Neural cell (in vitro differentiated cells): ENCODE results near the gene TMEM143. TPM values are rescaled to one million over a fixed set of nuclear protein-coding genes. Genes with fewer than 3 reads are reported as not detected.

Experiments
- H2AFZ ChIP-seq: fragments of 200-600, 300-800 bp; sonication (generic), shearing (Covaris generic); 2 replicates; pipeline ENCODE4 v1.6.0; 2014; ENCODE audit warnings: low read depth, mild to moderate bottlenecking, antibody characterized with exemption, low read length, moderate library complexity
- H3F3A ChIP-seq: fragments of 200-600 bp; shearing (Covaris generic); 2 replicates; pipeline ENCODE4 v1.6.1; 2016; ENCODE audit warnings: mild to moderate bottlenecking, moderate library complexity, mixed read lengths, antibody characterized with exemption, low read length; ENCODE audit not compliant: insufficient read depth, poor library complexity, severe bottlenecking
- H3K27ac ChIP-seq: fragments of 200-600, 300-800 bp; sonication (generic), shearing (Covaris generic); 2 replicates; pipeline ENCODE4 v1.5.1; 2014; ENCODE audit warnings: mild to moderate bottlenecking, low read length, moderate library complexity
- H3K27me3 ChIP-seq: fragments of 300-800, 200-600 bp; sonication (generic), shearing (Covaris generic); 2 replicates; pipeline ENCODE4 v1.6.0; 2014; ENCODE audit warnings: mild to moderate bottlenecking, low read depth, low read length, moderate library complexity; ENCODE audit not compliant: insufficient read depth
- H3K36me3 ChIP-seq: fragments of 300-800, 200-600 bp; sonication (generic), shearing (Covaris generic); 2 replicates; pipeline ENCODE4 v1.5.1; 2014; ENCODE audit warnings: mild to moderate bottlenecking, antibody characterized with exemption, low read length, moderate library complexity; ENCODE audit not compliant: insufficient read depth
- H3K4me2 ChIP-seq: fragments of 300-800, 200-600 bp; sonication (generic), shearing (Covaris generic); 2 replicates; pipeline ENCODE4 v1.6.0; 2014; ENCODE audit warnings: mild to moderate bottlenecking, low read length
- H3K4me3 ChIP-seq: fragments of 300-800, 200-600 bp; sonication (generic), shearing (Covaris generic); 2 replicates; pipeline ENCODE4 v1.5.1; 2014; ENCODE audit warnings: mild to moderate bottlenecking, low read length, moderate library complexity
- H3K79me2 ChIP-seq: fragments of 200-600 bp; shearing (Covaris generic); replicated peaks from 2 replicates; pipeline ENCODE4 v1.6.0; 2014; ENCODE audit warnings: mild to moderate bottlenecking, low read length, moderate library complexity; ENCODE audit not compliant: insufficient read depth
- H3K9ac ChIP-seq: fragments of 300-800, 200-600 bp; sonication (generic), shearing (Covaris generic); 2 replicates; pipeline ENCODE4 v1.6.1; 2016; ENCODE audit warnings: mild to moderate bottlenecking, low read length, mixed read lengths
- H3K9me2 ChIP-seq: fragments of 200-600 bp; shearing (Covaris generic); 2 replicates; pipeline ENCODE4 v1.6.1; 2016; ENCODE audit warnings: mild to moderate bottlenecking, low read length, mixed read lengths; ENCODE audit not compliant: insufficient read depth
- H3K9me3 ChIP-seq: fragments of 200-600, 300-800 bp; sonication (generic), shearing (Covaris generic); 2 replicates; pipeline ENCODE4 v1.6.1; 2016; ENCODE audit warnings: mild to moderate bottlenecking, mixed run types, low read length, moderate library complexity, mixed read lengths
- H4K20me1 ChIP-seq: fragments of 200-600 bp; shearing (Covaris generic); 2 replicates; pipeline ENCODE4 v1.6.1; 2016; ENCODE audit warnings: mild to moderate bottlenecking, mixed run types; ENCODE audit not compliant: insufficient read depth
- CTCF ChIP-seq: fragments of 450-650 bp; IDR thresholded peaks from 2 replicates; pipeline ENCODE4 v1.5.1; 2014; ENCODE audit warnings: antibody characterized with exemption, mild to moderate bottlenecking, moderate library complexity; ENCODE audit not compliant: poor library complexity, severe bottlenecking
- EP300 ChIP-seq: fragments of 450-650 bp; conservative IDR thresholded peaks from 2 replicates; pipeline ENCODE4 v1.6.1; 2014; ENCODE audit warnings: antibody characterized with exemption, mild to moderate bottlenecking, moderate library complexity; ENCODE audit not compliant: poor library complexity, severe bottlenecking
- EZH2 ChIP-seq: fragments of 200-600, 300-800 bp; shearing (Covaris generic), sonication (generic); IDR thresholded peaks from 2 replicates; pipeline ENCODE4 v1.6.1; 2014; ENCODE audit warnings: antibody characterized with exemption, low read length, borderline replicate concordance, mild to moderate bottlenecking; ENCODE audit not compliant: insufficient read depth, poor library complexity, severe bottlenecking
- MXI1 ChIP-seq: fragments of 450-650 bp; conservative IDR thresholded peaks from 2 replicates; pipeline ENCODE4 v1.6.1; 2014; ENCODE audit warnings: antibody characterized with exemption, mild to moderate bottlenecking; ENCODE audit not compliant: poor library complexity, severe bottlenecking
- POLR2AphosphoS5 ChIP-seq: IDR thresholded peaks from 2 replicates; pipeline ENCODE4 v1.6.1; 2012
- RAD21 ChIP-seq: fragments of 450-650 bp; conservative IDR thresholded peaks from 2 replicates; pipeline ENCODE4 v1.6.1; 2014; ENCODE audit warnings: antibody characterized with exemption, mild to moderate bottlenecking, moderate library complexity
- REST ChIP-seq: IDR thresholded peaks from 2 replicates; pipeline ENCODE4 v1.6.1; 2012; ENCODE audit warnings: borderline replicate concordance
- SMC3 ChIP-seq: fragments of 450-650 bp; conservative IDR thresholded peaks from 2 replicates; pipeline ENCODE4 v1.6.1; 2014; ENCODE audit warnings: antibody characterized with exemption, mild to moderate bottlenecking, moderate library complexity; ENCODE audit not compliant: poor library complexity
- TAF1 ChIP-seq: IDR thresholded peaks from 2 replicates; pipeline ENCODE4 v1.6.1; 2012; ENCODE audit warnings: low read depth
- polyA plus RNA-seq: library from polyadenylated mRNA; depleted of rRNA; stranded (reverse); fragments of >200 nt; gene quantifications from 2 replicates; pipeline ENCODE4 v1.2.3, GENCODE V29; 2014

TMEM143 gene
- polyA plus RNA-seq, 1 donor from 2014 or later = 4.2 TPM

- no peak for TF ChIP-seq EP300
- TF ChIP-seq SMC3 = peak; percentile 58
- TF ChIP-seq REST = peak; percentile 65
- TF ChIP-seq CTCF = peak; percentile 96
- peak; percentile 87 for TF ChIP-seq TAF1
- TF ChIP-seq EZH2 = no peak
- peak; percentile 29 for TF ChIP-seq MXI1
- TF ChIP-seq POLR2AphosphoS5 = peak; percentile 89
- peaks cover 5% of the 10 kb centered on the region for H3K27me3 ChIP-seq
Measured at GRCh38 chr19:48391100-48392005, 27.6 kb upstream of the TMEM143 start, which contains the start of gene KDELR1. Gene KDELR1, minus strand, starts transcription at chr19:48391551. Its CDS starts 193 bp downstream, at chr19:48391358.

GRCh38 chr19:48390188-48391099 is 26.7 kb upstream of the TMEM143 start:
- H3K27me3 ChIP-seq = no peaks in the 10 kb centered on the region
- peak; percentile 56 for TF ChIP-seq RAD21
- TF ChIP-seq CTCF = peak; percentile 72
- TF ChIP-seq TAF1 = no peak
- TF ChIP-seq EP300 = no peak
- peak; percentile 63 for TF ChIP-seq SMC3
- peak; percentile 44 for TF ChIP-seq REST
- H3K9me2 ChIP-seq = no peaks in the 10 kb centered on the region
- peak overlapping the region; percentile 87 for H3K27ac ChIP-seq
- H2AFZ ChIP-seq = peak overlapping the region; percentile 87
- peak overlapping the region; percentile 94 for H3K4me3 ChIP-seq
- H3K4me2 ChIP-seq = peak overlapping the region; percentile 94
- no peaks in the 10 kb centered on the region for H3F3A ChIP-seq
- H3K9me3 ChIP-seq = no peaks in the 10 kb centered on the region
- peak overlapping the region; percentile 94 for H3K9ac ChIP-seq
- H4K20me1 ChIP-seq = no peaks in the 10 kb centered on the region
- peaks cover 3% of the 10 kb centered on the region for H3K36me3 ChIP-seq
- peaks cover 19% of the 10 kb centered on the region for H3K79me2 ChIP-seq

More at GRCh38 chr19:48391100-48392005, 27.6 kb upstream of the TMEM143 start, which contains the start of gene KDELR1:
- Histone ChIP-seq H3K9ac (peak within 1 kb of the TSS; percentile 94), H3K79me2 (peaks cover 21% of the 10 kb centered on the region), H2AFZ (peak within 1 kb of the TSS; percentile 87), H4K20me1 (no peaks in the 10 kb centered on the region), H3K4me3 (peak within 1 kb of the TSS; percentile 94), H3K36me3 (no peaks in the 10 kb centered on the region), H3F3A (no peaks in the 10 kb centered on the region), H3K4me2 (peak within 1 kb of the TSS; percentile 94), H3K9me3 (no peaks in the 10 kb centered on the region), H3K27ac (peak within 1 kb of the TSS; percentile 87), H3K9me2 (no peaks in the 10 kb centered on the region)
